Stimulated activated CD8-positive, alpha-beta memory T cell treated with anti-CD3 and anti-CD28 coated beads, Interleukin-12 subunit alpha, Interleukin-12 subunit beta, amount 100 ng/mL, for 1 hour (primary cell): ENCODE data around the gene SRR.
"Not testable (repeated sequence)": the region's sequence is repeated elsewhere in the genome, so short reads cannot be mapped to it uniquely, and the experiment has no call there.

Experiments
- DNase-seq: peaks from one replicate; pipeline ENCODE4 v3.0.0-alpha.2; 2020; ENCODE audit warnings: low read depth

SRR gene

GRCh38 chr17:2303204-2304188 lies at the start of gene SRR, which contains the start of gene SMG6:
SRR (plus strand) TSS chr17:2303950; CDS start chr17:2315561, 11,611 bp downstream.
SMG6 (minus strand) TSS chr17:2303785; CDS start chr17:2303720, 65 bp downstream.
- peak; percentile 90 for DNase-seq

- not testable (repeated sequence) for DNase-seq
Measured at GRCh38 chr17:2258830-2259229, 44.9 kb upstream of the SRR start.

GRCh38 chr17:2259769-2260536 lies 43.8 kb upstream of the SRR start:
- DNase-seq: no peak

- no peak for DNase-seq
Measured at GRCh38 chr17:2262135-2262587, 41.6 kb upstream of the SRR start.

- DNase-seq: no peak
Measured at GRCh38 chr17:2263183-2264066, 40.3 kb upstream of the SRR start.

GRCh38 chr17:2264067-2264860 lies 39.5 kb upstream of the SRR start:
- DNase-seq: no peak

- DNase-seq: not testable (repeated sequence)
Measured at GRCh38 chr17:2265166-2265565, 38.6 kb upstream of the SRR start.

- DNase-seq: peak; percentile 87
Measured at GRCh38 chr17:2266045-2266864, 37.5 kb upstream of the SRR start.

- DNase-seq: no peak
Measured at GRCh38 chr17:2266865-2267228, 36.9 kb upstream of the SRR start.

- DNase-seq: no peak
Measured at GRCh38 chr17:2267354-2267753, 36.4 kb upstream of the SRR start.

GRCh38 chr17:2271985-2272702 lies 31.6 kb upstream of the SRR start:
- DNase-seq: no peak

GRCh38 chr17:2274414-2274813 lies 29.3 kb upstream of the SRR start:
- DNase-seq: no peak

GRCh38 chr17:2275722-2276121 lies 28.0 kb upstream of the SRR start:
- DNase-seq: no peak

GRCh38 chr17:2277429-2278170 lies 26.1 kb upstream of the SRR start:
- DNase-seq: no peak

GRCh38 chr17:2279707-2280106 lies 24.0 kb upstream of the SRR start:
- no peak for DNase-seq

- no peak for DNase-seq
Measured at GRCh38 chr17:2282297-2282873, 21.4 kb upstream of the SRR start.

- DNase-seq: no peak
Measured at GRCh38 chr17:2283302-2283701, 20.4 kb upstream of the SRR start.

- DNase-seq: no peak
Measured at GRCh38 chr17:2289878-2290478, 13.8 kb upstream of the SRR start.
